Activated CD8-positive, alpha-beta memory T cell treated with anti-CD3 and anti-CD28 coated beads for 36 hours (primary cell): Measurements from ENCODE around the gene LRFN2. TPM values are rescaled to one million over a fixed set of nuclear protein-coding genes. Genes with fewer than 3 reads are reported as not detected.

Experiments used
- CTCF ChIA-PET: fragments of 350-600 bp; sonication (Branson Sonifier 250); formaldehyde crosslinking; loops from one replicate; lab custom pipeline; 2021; ENCODE audit warnings: antibody characterized with exemption; lab: Charles Lee
- POLR2A ChIA-PET: fragments of 350-600 bp; sonication (Branson Sonifier 250); formaldehyde crosslinking; loops from one replicate; lab custom pipeline; 2021; ENCODE audit warnings: antibody characterized with exemption; lab: Charles Lee
- total RNA-seq, 2 experiments: library from RNA; stranded (reverse); gene quantifications; one replicate each; pipeline ENCODE4 v1.2.3, GENCODE V29; 2021

Gene LRFN2
- total RNA-seq: not detected

GRCh38 chr6:40587240-40588069 lies at the start of gene LRFN2:
LRFN2 (minus strand) TSS chr6:40587364.
- CTCF ChIA-PET: interaction anchor here (0.8 kb wide), 1 partner anchor 14 kb away, joined by 3 read pairs; no protein-coding TSS in a partner anchor

GRCh38 chr6:40634429-40634828 lies 47.3 kb upstream of the LRFN2 start:
- ChIA-PET POLR2A (no interaction called here), CTCF (no interaction called here)

More at GRCh38 chr6:40587240-40588069, at the start of gene LRFN2:
- POLR2A ChIA-PET: interaction anchor here (0.6 kb wide), 1 partner anchor 151 kb away, joined by 3 read pairs; no protein-coding TSS in a partner anchor

- CTCF ChIA-PET: no interaction called here
- POLR2A ChIA-PET: no interaction called here
Measured at GRCh38 chr6:40631744-40632143, 44.6 kb upstream of the LRFN2 start.

GRCh38 chr6:40630488-40630887 lies 43.3 kb upstream of the LRFN2 start:
- CTCF ChIA-PET: no interaction called here
- POLR2A ChIA-PET: no interaction called here

- ChIA-PET CTCF (no interaction called here), POLR2A (no interaction called here)
Measured at GRCh38 chr6:40630051-40630450, 42.9 kb upstream of the LRFN2 start.

- POLR2A ChIA-PET: no interaction called here
- CTCF ChIA-PET: no interaction called here
Measured at GRCh38 chr6:40629463-40629862, 42.3 kb upstream of the LRFN2 start.

- POLR2A ChIA-PET: no interaction called here
- CTCF ChIA-PET: no interaction called here
Measured at GRCh38 chr6:40627316-40627715, 40.2 kb upstream of the LRFN2 start.

GRCh38 chr6:40626886-40627285 lies 39.7 kb upstream of the LRFN2 start:
- CTCF ChIA-PET: no interaction called here

GRCh38 chr6:40623932-40624331 lies 36.8 kb upstream of the LRFN2 start:
- POLR2A ChIA-PET: no interaction called here
- CTCF ChIA-PET: no interaction called here

More at GRCh38 chr6:40626886-40627285, 39.7 kb upstream of the LRFN2 start:
- POLR2A ChIA-PET: no interaction called here

GRCh38 chr6:40623178-40623577 lies 36.0 kb upstream of the LRFN2 start:
- ChIA-PET CTCF (no interaction called here), POLR2A (no interaction called here)

GRCh38 chr6:40620574-40621240 lies 33.5 kb upstream of the LRFN2 start:
- POLR2A ChIA-PET: no interaction called here
- CTCF ChIA-PET: no interaction called here

GRCh38 chr6:40614671-40615070 lies 27.5 kb upstream of the LRFN2 start:
- CTCF ChIA-PET: no interaction called here
- POLR2A ChIA-PET: no interaction called here

- CTCF ChIA-PET: interaction anchor here (1.1 kb wide), 1 partner anchor 13 kb away, joined by 3 read pairs; no protein-coding TSS in a partner anchor
- POLR2A ChIA-PET: no interaction called here
Measured at GRCh38 chr6:40611912-40612311, 24.7 kb upstream of the LRFN2 start.

- POLR2A ChIA-PET: no interaction called here
Measured at GRCh38 chr6:40611434-40611833, 24.3 kb upstream of the LRFN2 start.

GRCh38 chr6:40610229-40610628 lies 23.1 kb upstream of the LRFN2 start:
- ChIA-PET POLR2A (no interaction called here), CTCF (no interaction called here)

More at GRCh38 chr6:40611434-40611833, 24.3 kb upstream of the LRFN2 start:
- CTCF ChIA-PET: interaction anchor here (1.1 kb wide), 1 partner anchor 14 kb away, joined by 3 read pairs; no protein-coding TSS in a partner anchor

GRCh38 chr6:40606981-40607380 lies 19.8 kb upstream of the LRFN2 start:
- ChIA-PET CTCF (no interaction called here), POLR2A (no interaction called here)

- ChIA-PET CTCF (no interaction called here), POLR2A (no interaction called here)
Measured at GRCh38 chr6:40606526-40606925, 19.4 kb upstream of the LRFN2 start.

GRCh38 chr6:40604082-40604481 lies 16.9 kb upstream of the LRFN2 start:
- CTCF ChIA-PET: no interaction called here
- POLR2A ChIA-PET: no interaction called here

GRCh38 chr6:40599555-40599954 lies 12.4 kb upstream of the LRFN2 start:
- ChIA-PET CTCF (no interaction called here), POLR2A (no interaction called here)

GRCh38 chr6:40598516-40598915 lies 11.4 kb upstream of the LRFN2 start:
- ChIA-PET POLR2A (no interaction called here), CTCF (no interaction called here)

- CTCF ChIA-PET: no interaction called here
- POLR2A ChIA-PET: no interaction called here
Measured at GRCh38 chr6:40597301-40597700, 10.1 kb upstream of the LRFN2 start.
